Gastroesophageal sphincter (tissue), 3 donors: ENCODE measurements around the gene RIMS4.

Experiments
- POLR2AphosphoS5 ChIP-seq: sonication (generic); formaldehyde crosslinking; IDR thresholded peaks from one replicate; pipeline ENCODE4 v1.6.1; 2017; ENCODE audit warnings: antibody characterized with exemption
- TF ChIP-seq, protein P1 (sequence below), 4 experiments: fragments of 200-600 bp in 2 of 4; fragments of 450-650 bp in 2 of 4; sonication (generic) in 1 of 4; IDR thresholded peaks; one replicate each; pipeline ENCODE4 v1.5.1; 2017 to 2019; ENCODE audit warnings: antibody characterized with exemption in 4 of 4, mild to moderate bottlenecking in 2 of 4, moderate library complexity in 2 of 4

GRCh38 chr20:44709797-44710196 lies 100.5 kb downstream of the RIMS4 start:
- TF ChIP-seq POLR2AphosphoS5, result no peak
- TF ChIP-seq, protein P1, sequence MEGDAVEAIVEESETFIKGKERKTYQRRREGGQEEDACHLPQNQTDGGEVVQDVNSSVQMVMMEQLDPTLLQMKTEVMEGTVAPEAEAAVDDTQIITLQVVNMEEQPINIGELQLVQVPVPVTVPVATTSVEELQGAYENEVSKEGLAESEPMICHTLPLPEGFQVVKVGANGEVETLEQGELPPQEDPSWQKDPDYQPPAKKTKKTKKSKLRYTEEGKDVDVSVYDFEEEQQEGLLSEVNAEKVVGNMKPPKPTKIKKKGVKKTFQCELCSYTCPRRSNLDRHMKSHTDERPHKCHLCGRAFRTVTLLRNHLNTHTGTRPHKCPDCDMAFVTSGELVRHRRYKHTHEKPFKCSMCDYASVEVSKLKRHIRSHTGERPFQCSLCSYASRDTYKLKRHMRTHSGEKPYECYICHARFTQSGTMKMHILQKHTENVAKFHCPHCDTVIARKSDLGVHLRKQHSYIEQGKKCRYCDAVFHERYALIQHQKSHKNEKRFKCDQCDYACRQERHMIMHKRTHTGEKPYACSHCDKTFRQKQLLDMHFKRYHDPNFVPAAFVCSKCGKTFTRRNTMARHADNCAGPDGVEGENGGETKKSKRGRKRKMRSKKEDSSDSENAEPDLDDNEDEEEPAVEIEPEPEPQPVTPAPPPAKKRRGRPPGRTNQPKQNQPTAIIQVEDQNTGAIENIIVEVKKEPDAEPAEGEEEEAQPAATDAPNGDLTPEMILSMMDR (IDR thresholded peaks at IDR 0.05), result no peak
